CD14-positive monocyte (primary cell): Measurements from ENCODE around the gene CARMIL1. TPM values are rescaled to one million over a fixed set of nuclear protein-coding genes. Genes with fewer than 3 reads are reported as not detected.

Experiments used
- DNase-seq, 3 donors: peaks; one replicate each; pipeline ENCODE4 v3.0.0-alpha.2; 2011 to 2022
- H2AFZ ChIP-seq: 2 replicates; pipeline ENCODE4 v1.6.0; 2012; ENCODE audit warnings: mild to moderate bottlenecking, low read depth, low read length, inconsistent platforms; ENCODE audit not compliant: insufficient read depth, poor library complexity, severe bottlenecking
- H3K27ac ChIP-seq, 2 donors: 1 replicate in 1 of 2; 2 replicates in 1 of 2; pipeline ENCODE4 v1.5.1; 2012 to 2013; ENCODE audit warnings: low read length in 2 of 2, control low read depth in 1 of 2, inconsistent platforms in 1 of 2, low read depth in 1 of 2, mild to moderate bottlenecking in 1 of 2
- H3K27me3 ChIP-seq, 2 donors: one replicate each; pipeline versions ENCODE4 v1.6.0 to v1.6.1; 2011 to 2013; ENCODE audit warnings: low read length in 2 of 2; ENCODE audit not compliant: control insufficient read depth in 2 of 2, insufficient read depth in 2 of 2
- H3K36me3 ChIP-seq, 2 donors: replicated peaks in 1 of 2; 1 replicate in 1 of 2; 2 replicates in 1 of 2; pipeline versions ENCODE4 v1.5.1 to v1.6.1; 2012 to 2013; ENCODE audit warnings: low read length in 2 of 2, control low read depth in 1 of 2, inconsistent platforms in 1 of 2, mild to moderate bottlenecking in 1 of 2; ENCODE audit not compliant: insufficient read depth in 2 of 2, control insufficient read depth in 1 of 2
- H3K4me1 ChIP-seq, 2 donors: 1 replicate in 1 of 2; 2 replicates in 1 of 2; pipeline versions ENCODE4 v1.5.1 to v1.6.1; 2012 to 2013; ENCODE audit warnings: low read length in 2 of 2, control low read depth in 1 of 2, inconsistent platforms in 1 of 2, mild to moderate bottlenecking in 1 of 2, moderate library complexity in 1 of 2; ENCODE audit not compliant: insufficient read depth in 2 of 2, control insufficient read depth in 1 of 2
- H3K4me2 ChIP-seq: replicated peaks from 2 replicates; pipeline ENCODE3; 2012; ENCODE audit warnings: low read length, moderate library complexity, mild to moderate bottlenecking; ENCODE audit not compliant: poor library complexity, severe bottlenecking; ENCODE audit errors: extremely low read depth
- H3K4me3 ChIP-seq, 3 experiments: fragments of 200-600 bp in 1 of 3; sonication (generic) in 1 of 3; replicated peaks in 1 of 3; 1 replicate in 2 of 3; 2 replicates in 1 of 3; pipeline ENCODE4 v1.5.1; 2011 to 2013; ENCODE audit warnings: low read length in 3 of 3, mild to moderate bottlenecking in 3 of 3, control low read depth in 2 of 3, low read depth in 2 of 3, inconsistent platforms in 1 of 3, moderate library complexity in 1 of 3
- H3K79me2 ChIP-seq: 2 replicates; pipeline ENCODE4 v1.6.0; 2012; ENCODE audit warnings: mild to moderate bottlenecking, control low read depth, inconsistent platforms, low read length, moderate library complexity; ENCODE audit not compliant: insufficient read depth
- H3K9ac ChIP-seq: 2 replicates; pipeline ENCODE4 v1.6.0; 2017; ENCODE audit warnings: low read length, mild to moderate bottlenecking; ENCODE audit not compliant: insufficient read depth, poor library complexity, severe bottlenecking
- H3K9me3 ChIP-seq, 2 donors: replicated peaks in 1 of 2; 1 replicate in 1 of 2; 2 replicates in 1 of 2; pipeline versions ENCODE4 v1.5.1 to v1.6.1; 2012 to 2013; ENCODE audit warnings: low read length in 2 of 2, control low read depth in 1 of 2; ENCODE audit not compliant: control insufficient read depth in 1 of 2, insufficient read depth in 1 of 2
- H4K20me1 ChIP-seq: 2 replicates; pipeline ENCODE4 v1.6.0; 2012; ENCODE audit warnings: mild to moderate bottlenecking, low read length, control low read depth, moderate library complexity; ENCODE audit not compliant: insufficient read depth
- H3K27ac Mint-ChIP-seq, 7 donors: one replicate each; pipeline ENCODE4 v1.8.0; 2020; ENCODE audit warnings: mild to moderate bottlenecking in 7 of 7, mixed read lengths in 7 of 7, moderate library complexity in 6 of 7, inconsistent platforms in 2 of 7
- H3K27me3 Mint-ChIP-seq, 3 donors: one replicate each; pipeline ENCODE4 v1.8.0; 2021 to 2022; ENCODE audit warnings: low read depth in 3 of 3, mild to moderate bottlenecking in 3 of 3, mixed read lengths in 3 of 3, moderate library complexity in 3 of 3, inconsistent platforms in 1 of 3
- H3K36me3 Mint-ChIP-seq, 2 donors: one replicate each; pipeline ENCODE4 v1.8.0; 2020; ENCODE audit warnings: mixed read lengths in 2 of 2, inconsistent platforms in 1 of 2, mild to moderate bottlenecking in 1 of 2
- H3K4me1 Mint-ChIP-seq: one replicate; pipeline ENCODE4 v1.8.0; 2020; ENCODE audit warnings: mild to moderate bottlenecking, mixed read lengths
- H3K4me3 Mint-ChIP-seq, 2 donors: one replicate each; pipeline ENCODE4 v1.8.0; 2020; ENCODE audit warnings: mild to moderate bottlenecking in 2 of 2, mixed read lengths in 2 of 2, moderate library complexity in 1 of 2
- H3K9me3 Mint-ChIP-seq, 7 donors: one replicate each; pipeline ENCODE4 v1.8.0; 2020 to 2022; ENCODE audit warnings: mixed read lengths in 7 of 7, mild to moderate bottlenecking in 6 of 7, moderate library complexity in 6 of 7, inconsistent platforms in 2 of 7
- WGBS: methylation state at CpG from one replicate; pipeline ENCODE4 v1.1.5; 2013; ENCODE audit warnings: missing lambda C conversion rate; ENCODE audit not compliant: insufficient coverage; 5-methylcytosine and 5-hydroxymethylcytosine counted together
- intact Hi-C, 2 donors: fragments of 100-400 bp; cut with micrococcal nuclease; formaldehyde crosslinking; loops; one replicate each; pipeline versions ENCODE4 v1.15.0 to v1.15.1; 2023
- polyA plus RNA-seq, 3 donors: library from polyadenylated mRNA; depleted of rRNA in 1 of 3; unstranded in 2 of 3; stranded (reverse) in 1 of 3; fragments of 300-500 nt in 2 of 3; fragments of >200 nt in 1 of 3; fragmentation: Illumina TruSeq in 2 of 3; gene quantifications; 1 replicate in 2 of 3; 2 replicates in 1 of 3; pipeline ENCODE4 v1.2.3, GENCODE V29; 2012 to 2021
- TF ChIP-seq, protein P1 (sequence below): fragments of 200-600 bp; IDR thresholded peaks from one replicate; pipeline ENCODE4 v1.8.0; 2022; ENCODE audit warnings: antibody characterized with exemption, mild to moderate bottlenecking

CARMIL1 gene
- polyA plus RNA-seq, 3 donors, result 0.30 to 0.49 (median 0.41) TPM

DNA sequence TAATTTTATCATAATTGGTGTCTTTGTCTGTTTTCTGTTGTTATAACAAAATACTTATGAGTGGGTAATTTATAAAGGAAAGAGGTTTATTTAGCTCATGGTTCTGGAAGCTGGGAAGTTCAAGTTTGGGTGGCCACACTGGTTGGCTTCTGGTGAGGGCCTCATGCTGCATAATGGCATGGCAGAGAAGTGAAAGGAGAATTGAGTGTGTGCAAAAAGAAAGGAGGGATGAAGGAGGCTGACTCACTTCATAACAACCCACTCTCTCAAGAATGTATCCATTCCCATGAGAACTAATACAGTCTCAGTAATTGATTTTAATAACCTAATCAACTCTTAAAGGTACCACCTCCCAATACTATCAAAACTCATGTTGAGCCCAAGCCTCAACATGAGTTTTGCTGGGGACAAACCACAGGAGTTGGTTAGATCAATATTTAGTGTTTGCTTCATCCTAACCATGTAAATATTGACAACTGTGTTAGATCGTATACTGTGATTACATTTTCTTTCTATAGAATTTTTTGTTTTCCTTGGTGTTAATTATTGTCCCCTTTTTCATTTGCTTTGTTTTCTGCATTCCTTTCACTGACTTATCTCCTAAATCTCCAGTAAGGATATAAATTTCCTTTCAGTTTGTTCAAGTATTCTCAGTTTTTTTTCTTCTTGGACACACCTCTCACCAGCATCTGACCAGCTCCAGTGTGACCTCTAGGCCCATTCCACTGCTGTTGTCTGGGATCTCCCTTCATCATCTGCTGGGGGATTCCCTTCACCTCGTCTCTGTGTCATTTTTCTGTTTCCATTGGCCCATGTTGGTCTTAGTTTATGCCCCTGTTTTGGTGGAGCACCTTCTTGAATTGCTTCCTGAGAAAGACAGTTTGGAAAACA is 318.0 kb downstream of the CARMIL1 start:
- no peak overlapping the region for H2AFZ ChIP-seq
- H3K4me3 Mint-ChIP-seq, result no peak overlapping the region
- H3K27ac ChIP-seq, result no peak overlapping the region
- no peaks in the 10 kb centered on the region for H3K27me3 ChIP-seq
- peaks cover 0 to 4% of the 10 kb centered on the region in 2 donors for H3K36me3 Mint-ChIP-seq
- H3K9me3 ChIP-seq, result no peaks in the 10 kb centered on the region
- H3K9me3 Mint-ChIP-seq, result no peaks in the 10 kb centered on the region
- no peak overlapping the region for H3K9ac ChIP-seq
- no peaks in the 10 kb centered on the region for H3K36me3 ChIP-seq
- H3K4me3 ChIP-seq, result no peak overlapping the region
- no peaks in the 10 kb centered on the region for H4K20me1 ChIP-seq
- H3K79me2 ChIP-seq, result no peaks in the 10 kb centered on the region
- TF ChIP-seq, protein P1, sequence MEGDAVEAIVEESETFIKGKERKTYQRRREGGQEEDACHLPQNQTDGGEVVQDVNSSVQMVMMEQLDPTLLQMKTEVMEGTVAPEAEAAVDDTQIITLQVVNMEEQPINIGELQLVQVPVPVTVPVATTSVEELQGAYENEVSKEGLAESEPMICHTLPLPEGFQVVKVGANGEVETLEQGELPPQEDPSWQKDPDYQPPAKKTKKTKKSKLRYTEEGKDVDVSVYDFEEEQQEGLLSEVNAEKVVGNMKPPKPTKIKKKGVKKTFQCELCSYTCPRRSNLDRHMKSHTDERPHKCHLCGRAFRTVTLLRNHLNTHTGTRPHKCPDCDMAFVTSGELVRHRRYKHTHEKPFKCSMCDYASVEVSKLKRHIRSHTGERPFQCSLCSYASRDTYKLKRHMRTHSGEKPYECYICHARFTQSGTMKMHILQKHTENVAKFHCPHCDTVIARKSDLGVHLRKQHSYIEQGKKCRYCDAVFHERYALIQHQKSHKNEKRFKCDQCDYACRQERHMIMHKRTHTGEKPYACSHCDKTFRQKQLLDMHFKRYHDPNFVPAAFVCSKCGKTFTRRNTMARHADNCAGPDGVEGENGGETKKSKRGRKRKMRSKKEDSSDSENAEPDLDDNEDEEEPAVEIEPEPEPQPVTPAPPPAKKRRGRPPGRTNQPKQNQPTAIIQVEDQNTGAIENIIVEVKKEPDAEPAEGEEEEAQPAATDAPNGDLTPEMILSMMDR, result no peak
- peaks cover 0 to 3% (median 0%) of the 10 kb centered on the region in 3 donors for H3K27me3 Mint-ChIP-seq
- no peaks in the 10 kb centered on the region for H3K4me1 ChIP-seq
- intact Hi-C loops, result no loop called here
- H3K4me1 Mint-ChIP-seq, result no peaks in the 10 kb centered on the region
- no peak for DNase-seq
- H3K4me2 ChIP-seq, result no peak overlapping the region
- no CpG with 5 or more reads among the region's 2 CpGs for WGBS
- no peak overlapping the region for H3K27ac Mint-ChIP-seq

DNA sequence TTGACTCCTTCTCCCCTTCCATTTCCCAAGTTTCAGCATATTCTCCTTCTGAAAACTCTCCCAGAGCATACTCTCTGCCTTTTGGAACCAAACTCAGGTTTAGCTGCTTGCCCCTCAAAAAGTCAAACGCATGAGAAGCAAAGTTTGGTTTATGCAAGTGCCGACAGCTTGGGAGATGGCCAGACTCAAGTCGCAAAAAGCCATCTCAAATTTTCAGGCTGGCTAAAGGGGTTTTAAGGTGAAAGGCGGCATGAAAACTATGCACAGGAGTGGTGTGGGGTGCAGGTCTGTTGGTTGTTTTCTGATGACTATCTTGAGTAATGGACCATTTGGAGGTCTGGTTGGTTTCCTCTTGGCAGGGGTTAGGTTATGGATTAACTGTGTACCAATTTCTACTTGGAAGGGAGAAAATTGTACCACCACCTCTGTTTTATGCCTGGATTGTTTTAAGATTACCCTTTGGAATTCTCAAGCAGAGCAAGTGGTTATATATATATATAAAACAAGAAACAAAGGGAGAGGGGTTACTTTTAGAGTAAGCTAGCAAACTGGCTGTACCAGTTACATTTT is 320.4 kb downstream of the CARMIL1 start:
- Histone ChIP-seq H3K9me3 (no peaks in the 10 kb centered on the region), H3K27ac (no peak overlapping the region), H2AFZ (no peak overlapping the region), H3K4me2 (no peak overlapping the region), H3K27me3 (no peaks in the 10 kb centered on the region), H4K20me1 (no peaks in the 10 kb centered on the region), H3K4me1 (no peaks in the 10 kb centered on the region), H3K36me3 (no peaks in the 10 kb centered on the region), H3K9ac (no peak overlapping the region), H3K4me3 (no peak overlapping the region), H3K79me2 (no peaks in the 10 kb centered on the region)
- H3K27me3 Mint-ChIP-seq, result peaks cover 0 to 3% (median 0%) of the 10 kb centered on the region in 3 donors
- no peak for DNase-seq
- H3K27ac Mint-ChIP-seq, result no peak overlapping the region
- 95% methylated on average over 4 of the region's 4 CpGs for WGBS
- H3K4me3 Mint-ChIP-seq, result no peak overlapping the region
- intact Hi-C loops, result loop anchor here in 1 of 2 donors (10.0 kb wide), 1 partner anchor 335 kb away; no protein-coding TSS in a partner anchor
- TF ChIP-seq, protein P1, result no peak
- H3K4me1 Mint-ChIP-seq, result no peaks in the 10 kb centered on the region
- no peaks in the 10 kb centered on the region for H3K9me3 Mint-ChIP-seq
- peaks cover 0 to 4% of the 10 kb centered on the region in 2 donors for H3K36me3 Mint-ChIP-seq
